GM21381 (cell line): Measurements from ENCODE around the gene PRR13.
"Not testable (repeated sequence)": the region's sequence is repeated elsewhere in the genome, so short reads cannot be mapped to it uniquely, and the experiment has no call there.

Experiments
- ATAC-seq: cut with Tn5 transposase; IDR thresholded peaks from one replicate; pipeline ENCODE4 v1.9.1; 2021; ENCODE audit warnings: mild to moderate bottlenecking, moderate library complexity; ENCODE audit not compliant: unreplicated experiment

Gene PRR13

DNA sequence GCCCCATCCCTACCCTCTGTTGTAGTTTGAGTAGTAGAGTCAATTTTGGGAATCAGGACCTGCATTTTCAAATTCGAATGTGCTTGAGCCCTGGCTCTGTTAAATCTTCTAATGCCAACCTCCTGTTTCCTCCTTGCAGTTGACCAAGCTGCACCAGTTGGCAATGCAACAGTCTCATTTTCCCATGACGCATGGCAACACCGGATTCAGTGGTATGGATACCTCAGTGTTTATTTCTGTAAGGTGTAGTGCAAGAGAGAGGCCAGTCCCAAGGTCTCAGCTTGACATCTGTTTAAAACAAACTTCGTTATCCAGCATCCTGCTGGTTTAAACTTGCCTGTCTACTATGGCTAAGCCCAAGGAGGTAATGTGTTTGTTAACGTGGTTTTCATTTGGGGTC is 25.5 kb downstream of the PRR13 start:
- no peak for ATAC-seq

- ATAC-seq, result no peak
Measured at GRCh38 chr12:53467880-53468279, 26.3 kb downstream of the PRR13 start.

DNA sequence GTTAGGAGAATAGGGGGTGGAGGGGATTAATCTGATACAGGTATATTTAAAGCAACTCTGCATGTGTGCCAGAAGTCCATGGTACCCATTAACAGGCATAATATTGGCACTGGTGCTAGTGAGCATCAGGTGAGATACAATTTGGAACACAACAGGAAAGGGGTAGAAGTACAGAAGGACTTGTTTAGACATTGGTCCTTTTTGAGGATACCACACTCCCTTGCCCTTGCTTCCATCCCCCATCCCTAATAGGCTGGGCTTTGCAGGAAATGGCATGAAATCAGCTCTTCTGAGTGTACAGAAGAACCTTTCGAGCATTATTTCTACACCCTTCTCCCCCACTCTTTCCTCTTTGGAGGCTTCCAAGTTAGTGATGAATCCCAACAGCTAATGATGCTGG is 26.7 kb downstream of the PRR13 start:
- no peak for ATAC-seq

DNA sequence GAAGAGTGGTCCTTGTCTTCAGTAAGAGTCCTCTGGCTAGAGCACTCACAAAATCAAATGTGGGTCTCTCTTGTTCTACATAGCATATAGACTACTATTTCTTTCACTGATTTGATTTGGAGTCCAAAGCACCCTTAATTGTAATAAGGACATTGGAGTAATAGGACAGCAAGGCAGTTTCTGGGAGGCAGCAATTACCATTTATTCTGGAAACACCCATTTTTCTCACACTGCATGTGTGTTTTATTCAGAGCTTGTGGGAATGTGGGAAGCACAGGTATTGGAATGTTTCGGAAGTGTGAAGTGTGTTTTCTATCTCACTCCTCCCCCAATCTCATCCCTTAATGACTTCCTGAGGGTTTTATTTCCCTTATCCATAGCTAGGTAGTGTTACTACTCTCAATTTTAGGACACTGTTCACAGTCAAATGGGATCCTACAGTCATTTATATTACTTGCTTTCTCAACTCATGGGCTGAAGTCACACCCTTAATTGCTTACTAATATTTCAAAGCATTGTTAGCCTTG is 30.6 kb downstream of the PRR13 start:
- ATAC-seq, result no peak

DNA sequence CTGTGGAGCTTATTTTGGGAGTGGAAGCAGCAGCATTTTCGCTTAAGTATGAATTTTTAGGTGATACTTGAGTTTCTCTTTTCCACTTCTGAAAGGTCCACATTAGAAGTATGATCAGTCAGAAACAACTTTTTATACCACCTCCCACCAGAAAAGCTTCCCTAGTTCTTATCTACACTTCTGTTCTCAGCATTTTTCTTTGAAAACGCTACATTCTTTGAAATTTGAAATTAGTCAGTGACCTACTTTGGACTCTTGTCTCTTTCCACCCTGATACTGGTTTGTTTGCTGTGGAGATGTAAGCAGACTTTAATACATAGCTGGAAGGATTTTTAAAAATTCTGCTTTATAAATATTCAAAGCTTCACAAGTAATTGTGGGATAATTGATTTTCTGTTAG is 32.5 kb downstream of the PRR13 start:
- ATAC-seq, result no peak

GRCh38 chr12:53474819-53475218 is 33.3 kb downstream of the PRR13 start:
- ATAC-seq, result no peak

- no peak for ATAC-seq
Measured at GRCh38 chr12:53476769-53477209, 35.3 kb downstream of the PRR13 start.

GRCh38 chr12:53478865-53479264 is 37.3 kb downstream of the PRR13 start:
- no peak for ATAC-seq

- no peak for ATAC-seq
Measured at GRCh38 chr12:53479331-53479730, 37.8 kb downstream of the PRR13 start.

DNA sequence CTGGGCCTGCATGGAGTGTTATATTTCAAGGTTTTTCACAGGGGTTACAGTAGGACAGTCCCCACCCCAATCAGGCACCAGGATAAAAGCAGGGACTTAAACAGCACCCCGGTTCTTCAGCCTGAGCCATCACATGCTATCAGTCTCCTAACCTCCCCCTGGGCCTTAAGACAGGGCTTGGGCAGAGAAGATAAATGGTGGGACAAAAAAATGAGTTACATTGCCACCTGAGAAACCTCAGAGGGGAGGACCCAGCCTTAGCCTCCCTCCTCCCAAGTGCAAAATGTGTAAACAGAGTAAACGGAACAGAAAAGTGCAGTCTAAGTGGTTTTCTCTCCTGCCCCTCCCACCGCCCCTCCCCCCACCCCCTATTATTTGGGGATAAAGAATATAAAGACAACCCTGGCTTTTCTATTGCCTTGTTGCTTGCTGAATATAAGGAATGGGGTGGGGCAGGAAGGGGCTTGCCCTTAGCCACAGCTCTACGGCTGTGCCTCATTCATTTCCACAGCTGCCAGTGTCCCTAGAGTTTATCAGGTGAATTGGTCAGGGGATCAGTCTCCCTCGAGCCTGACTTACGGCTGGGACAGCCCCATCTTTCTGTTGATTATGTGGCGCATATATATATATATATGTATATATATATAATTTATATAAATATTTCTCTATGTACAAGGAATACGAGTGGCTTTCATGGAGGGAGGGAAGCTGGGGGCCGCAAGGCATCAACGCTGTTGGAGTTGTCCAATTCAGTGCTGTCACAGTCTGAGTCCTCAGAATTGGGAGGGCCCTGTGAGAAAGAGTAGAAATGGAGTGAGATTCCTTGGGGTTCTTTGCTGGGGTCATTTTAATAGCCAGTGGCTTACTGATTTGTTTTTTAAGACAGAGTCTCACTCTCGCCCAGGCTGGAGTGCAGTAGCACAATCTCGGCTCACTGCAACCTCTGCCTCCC is 39.2 kb downstream of the PRR13 start:
- ATAC-seq, result no peak

GRCh38 chr12:53481458-53481857 is 39.9 kb downstream of the PRR13 start:
- ATAC-seq, result not testable (repeated sequence)

DNA sequence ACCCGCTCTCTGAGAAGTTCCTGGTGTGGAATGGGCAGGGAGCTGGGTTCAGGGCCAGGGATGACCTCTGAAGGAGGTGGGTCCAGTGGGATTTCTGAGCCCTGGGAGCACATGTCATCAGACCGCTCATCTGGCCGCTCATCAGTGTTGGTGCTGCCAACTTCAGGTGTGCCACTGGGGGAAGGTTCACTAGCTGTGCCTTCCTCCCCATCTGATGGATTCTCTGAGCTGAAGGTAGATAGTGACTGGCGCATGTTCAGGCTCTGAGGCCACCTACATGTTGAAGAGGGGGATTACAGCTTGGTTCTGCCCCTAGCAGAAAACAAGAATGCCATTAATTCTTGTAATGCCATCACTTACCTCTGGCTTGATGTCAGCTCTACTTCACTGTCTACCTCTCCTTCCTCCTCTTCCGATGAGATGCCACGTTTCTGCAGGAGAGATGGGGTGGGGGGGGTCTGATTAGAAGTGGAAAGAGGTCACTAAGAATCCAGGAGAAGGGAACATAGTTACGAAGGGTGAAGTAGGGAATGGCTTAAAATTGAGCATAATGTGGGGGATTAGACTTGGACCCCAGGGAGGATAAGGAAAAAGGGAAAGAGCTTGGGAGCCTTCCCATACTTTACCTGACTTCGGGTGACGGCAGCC is 40.5 kb downstream of the PRR13 start:
- no peak for ATAC-seq

- no peak for ATAC-seq
Measured at GRCh38 chr12:53482626-53483168, 41.2 kb downstream of the PRR13 start.

DNA sequence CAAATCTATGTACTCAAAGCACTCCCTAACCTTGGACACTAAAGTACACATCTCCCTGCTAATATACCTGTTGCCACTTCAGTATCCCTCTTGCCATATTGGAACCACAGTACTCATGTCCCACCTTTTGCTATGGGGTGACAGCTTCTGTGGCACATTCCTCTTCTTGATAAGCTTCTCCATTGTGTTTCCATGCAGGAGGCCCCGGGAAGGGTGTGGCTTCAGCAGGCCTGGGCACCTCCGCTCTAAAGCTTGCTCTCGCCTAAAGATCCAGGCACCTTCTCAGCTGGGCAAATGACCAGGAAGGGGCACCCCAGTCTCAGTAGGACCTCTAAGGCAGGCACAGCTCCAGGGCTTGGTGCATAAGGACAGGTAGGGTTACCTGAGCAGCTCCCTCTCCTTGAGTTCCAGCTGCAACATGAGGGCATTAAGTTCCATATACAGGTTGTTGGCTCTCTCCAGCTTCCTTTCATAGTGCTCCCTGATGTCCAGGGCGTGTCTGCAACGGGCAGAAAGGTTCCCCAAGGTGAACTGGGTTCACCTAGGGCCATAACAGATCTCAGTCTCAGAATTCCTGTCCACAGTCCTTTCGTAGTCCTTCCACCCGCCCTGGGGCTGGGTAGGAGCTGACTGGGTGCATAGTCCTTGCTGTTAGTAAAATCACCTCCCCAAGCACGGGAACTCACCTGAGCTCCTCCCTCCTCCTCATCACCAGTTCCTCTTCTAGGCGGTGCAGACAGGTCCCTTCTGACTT is 41.9 kb downstream of the PRR13 start:
- no peak for ATAC-seq

- ATAC-seq, result no peak
Measured at GRCh38 chr12:53483979-53484377, 42.4 kb downstream of the PRR13 start.

- ATAC-seq, result no peak
Measured at GRCh38 chr12:53484686-53485575, 43.4 kb downstream of the PRR13 start.

DNA sequence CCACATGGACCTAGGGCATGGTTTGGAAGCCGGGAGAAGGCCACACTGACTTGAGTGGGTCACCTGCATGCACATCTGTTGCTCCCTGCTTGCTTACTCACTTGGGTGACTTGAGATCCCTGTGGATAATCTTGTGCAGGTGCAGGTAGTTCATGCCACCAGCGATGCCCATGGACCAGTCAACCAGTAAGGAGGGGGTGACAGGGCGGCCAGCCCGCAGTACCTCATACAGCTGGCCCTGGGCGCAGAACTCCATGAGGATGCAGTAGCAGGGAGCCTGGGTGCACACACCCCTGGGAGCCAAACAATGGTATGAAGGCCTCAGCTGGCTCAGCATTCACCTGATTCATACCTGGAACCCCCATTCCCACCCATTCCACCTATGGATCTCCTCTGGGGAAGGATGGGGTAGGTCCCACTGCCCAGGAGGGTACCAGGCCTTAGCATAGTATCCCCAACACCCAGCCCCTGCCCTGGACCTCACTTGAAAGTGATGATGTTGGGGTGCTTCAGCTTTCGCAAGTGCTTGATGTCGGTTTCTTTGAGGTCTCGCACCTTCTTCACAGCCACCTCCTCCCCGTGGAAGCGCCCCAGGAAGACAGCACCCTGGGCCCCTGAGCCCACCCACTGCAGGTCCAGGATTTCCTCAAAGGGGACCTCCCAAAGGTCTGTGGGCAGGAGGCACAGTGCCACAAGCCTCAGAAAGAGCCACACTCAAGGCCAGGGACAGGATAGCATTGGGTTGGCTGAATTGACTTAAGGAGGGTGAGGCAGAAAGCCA is 44.6 kb downstream of the PRR13 start:
- no peak for ATAC-seq

DNA sequence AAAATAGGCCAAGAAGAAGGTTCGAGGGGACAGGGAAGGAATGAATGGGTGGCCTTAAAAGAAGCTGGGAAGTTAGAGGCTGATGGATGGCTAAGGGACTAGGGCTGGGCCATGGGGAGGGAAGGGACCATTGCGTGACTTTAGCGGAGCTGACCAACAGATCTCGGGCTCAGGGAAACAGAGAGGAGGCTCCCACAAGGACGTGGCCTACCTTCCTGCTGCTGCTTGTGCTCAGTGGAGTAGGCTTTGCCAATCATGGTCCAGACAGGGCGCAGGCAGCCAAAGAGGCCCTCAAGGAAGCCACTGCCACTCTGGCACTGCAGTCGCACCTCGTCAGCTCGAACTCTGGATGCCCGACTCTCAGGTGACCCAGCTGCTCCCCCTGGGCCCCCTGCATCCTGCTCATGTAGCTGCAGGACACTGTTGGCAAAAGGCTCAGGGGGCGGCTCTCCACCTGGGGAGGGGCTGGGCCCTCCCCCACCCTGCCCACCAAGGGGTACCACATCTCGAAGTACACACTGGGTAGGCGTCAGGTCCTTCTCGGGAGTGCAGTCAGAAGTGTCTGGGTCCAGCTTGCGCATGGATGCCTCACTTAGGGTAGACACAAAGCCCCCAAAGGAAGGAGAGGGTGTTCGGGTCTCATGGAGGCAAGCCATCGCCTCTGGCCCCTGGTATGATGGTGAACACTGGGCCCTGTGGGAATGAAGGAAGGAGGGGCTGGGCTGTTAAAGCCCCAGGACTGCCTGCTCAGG is 45.4 kb downstream of the PRR13 start:
- no peak for ATAC-seq
